ENCODE measurements around the gene ASPHD1. TPM values are rescaled to one million over a fixed set of nuclear protein-coding genes. Genes with fewer than 3 reads are reported as not detected.
"Not testable (repeated sequence)": the region's sequence is repeated elsewhere in the genome, so short reads cannot be mapped to it uniquely, and the experiment has no call there.

The ASPHD1 gene
- total RNA-seq, 4 donors from 2014 or later: not detected

GRCh38 chr16:29883987-29884386, 16.3 kb upstream of the ASPHD1 start:
- WGBS, 2 donors: 57 to 86% methylated on average over 6 of the region's 6 CpGs
- H3K4me3 ChIP-seq (ENCODE audit: low read depth, poor library complexity, severe bottlenecking): no peak overlapping the region
- intact Hi-C loops (cut with DNase I; ENCODE audit: low total_unique reads): no loop called here
- DNase-seq (ENCODE audit: low spot score in 2 of 2): no peak
- TF ChIP-seq POLR2A (IDR thresholded peaks at IDR 0.05): no peak

DNA sequence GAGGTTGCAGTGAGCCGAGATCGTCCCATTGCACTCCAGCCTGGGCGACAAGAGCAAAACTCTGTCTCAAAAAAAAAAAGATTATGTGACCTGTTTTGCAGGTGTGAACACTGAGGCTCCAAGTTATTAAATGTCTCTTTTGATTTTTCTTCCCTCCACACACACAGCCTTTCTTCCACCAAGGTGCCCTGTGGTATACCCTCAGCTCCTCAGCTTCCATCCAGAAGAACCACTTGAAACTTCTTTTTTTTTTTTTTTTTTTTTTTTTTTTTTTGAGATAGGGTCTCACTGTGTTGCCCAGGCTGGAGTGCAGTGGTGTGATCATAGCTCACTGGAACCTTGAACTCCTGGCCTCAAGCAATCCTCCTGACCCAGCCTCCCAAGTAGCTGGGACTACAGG, 10.9 kb upstream of the ASPHD1 start:
- WGBS, 2 donors: 93 to 94% methylated on average over 3 of the region's 3 CpGs
- intact Hi-C loops (cut with DNase I; ENCODE audit: low total_unique reads); H3K4me3 ChIP-seq (ENCODE audit: low read depth, poor library complexity, severe bottlenecking); DNase-seq (ENCODE audit: low spot score in 2 of 2): not testable (repeated sequence)

DNA sequence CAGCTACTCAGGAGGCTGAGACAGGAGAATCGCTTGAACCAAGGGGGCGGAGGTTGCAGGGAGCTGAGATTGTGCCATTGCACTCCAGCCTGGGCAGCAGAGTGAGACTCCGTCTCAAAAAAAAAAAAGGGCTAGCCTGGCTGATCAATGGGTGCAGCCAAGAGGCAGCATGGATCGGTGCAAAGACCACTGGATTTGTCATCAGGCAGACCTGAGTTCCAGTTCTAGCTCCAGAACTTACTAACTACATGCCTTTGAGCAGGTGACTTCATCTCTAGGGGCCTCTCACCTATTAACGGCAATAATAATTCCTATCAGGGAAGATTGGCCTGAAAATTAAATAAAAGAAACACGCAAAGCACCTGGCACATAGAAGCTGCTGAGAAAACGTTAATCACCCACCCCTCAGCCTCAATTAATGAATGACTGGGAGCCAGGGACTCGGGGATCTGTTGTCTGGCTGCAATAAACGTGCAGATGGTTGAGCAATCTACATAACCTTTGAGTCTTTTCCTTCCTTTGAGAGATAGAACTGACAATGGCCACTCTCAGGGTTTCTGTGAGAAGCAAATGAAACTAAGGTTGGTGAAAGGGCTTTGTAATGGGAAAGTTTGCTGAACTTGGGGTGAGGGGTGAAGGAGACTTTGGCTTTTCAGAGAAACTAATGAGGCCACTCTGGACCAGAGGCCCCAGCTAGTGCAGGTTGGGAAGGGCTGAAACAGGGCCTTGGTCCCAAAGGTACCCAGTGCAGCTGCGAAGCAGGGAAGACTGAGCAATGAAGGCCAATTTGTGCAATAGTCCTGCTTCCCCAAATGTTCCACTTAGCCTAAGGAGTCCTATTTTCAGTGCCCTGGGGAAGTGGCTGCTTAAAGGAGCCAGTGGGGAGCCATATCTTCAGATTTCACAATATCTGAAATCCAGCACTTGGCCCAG, 8.5 kb upstream of the ASPHD1 start:
- DNase-seq (ENCODE audit: low spot score in 2 of 2): no peak
- intact Hi-C loops (cut with DNase I; ENCODE audit: low total_unique reads): no loop called here
- TF ChIP-seq CTCF (IDR thresholded peaks at IDR 0.05) (no peak), POLR2A (IDR thresholded peaks at IDR 0.05) (no peak)
- H3K4me3 ChIP-seq (ENCODE audit: low read depth, poor library complexity, severe bottlenecking): no peak overlapping the region
- WGBS, 2 donors: 63 to 71% methylated on average over 10 of the region's 10 CpGs

DNA sequence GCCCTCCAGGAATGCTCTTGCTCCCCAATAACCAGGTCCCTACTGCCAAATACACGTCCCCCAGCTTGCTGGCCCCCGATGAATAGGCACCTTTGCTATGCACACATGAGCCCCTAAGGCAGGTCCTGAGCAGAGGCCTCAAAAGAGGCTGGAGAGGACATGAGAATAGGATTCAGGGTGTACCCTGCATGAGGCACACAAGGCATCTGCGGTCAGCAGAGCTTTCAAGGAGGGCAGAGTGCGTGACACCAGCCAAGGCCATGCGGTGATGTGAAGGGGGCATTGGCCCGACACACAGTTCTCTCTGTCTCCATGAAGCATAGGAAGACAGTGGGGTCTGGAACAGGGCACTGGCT, 7.9 kb upstream of the ASPHD1 start:
- no peak for TF ChIP-seq POLR2A (IDR thresholded peaks at IDR 0.05)
- no peak for TF ChIP-seq CTCF (IDR thresholded peaks at IDR 0.05)
- intact Hi-C loops (cut with DNase I; ENCODE audit: low total_unique reads): no loop called here
- no peak overlapping the region for H3K4me3 ChIP-seq (ENCODE audit: low read depth, poor library complexity, severe bottlenecking)
- no peak for DNase-seq (ENCODE audit: low spot score in 2 of 2)
- 89 to 92% methylated on average over 6 of the region's 6 CpGs for WGBS, 2 donors

DNA sequence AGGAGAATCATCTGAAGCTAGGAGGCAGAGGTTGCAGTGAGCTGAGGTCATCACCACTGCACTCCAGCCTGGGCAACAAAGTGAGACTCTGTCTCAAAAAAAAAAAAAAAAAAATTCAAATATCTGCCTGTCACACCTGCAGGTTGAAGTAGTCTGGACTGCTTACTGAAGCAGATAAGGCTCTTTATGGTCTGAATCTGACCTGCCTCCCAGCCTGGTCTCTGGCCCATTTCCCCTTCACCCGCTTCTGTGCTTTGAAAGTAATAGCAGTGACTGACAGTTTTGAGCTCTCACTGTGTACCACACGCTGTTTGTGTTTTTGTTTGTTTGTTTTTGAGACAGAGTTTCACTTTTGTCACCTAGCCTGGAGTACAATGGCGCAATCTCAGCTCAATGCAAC, 6.7 kb upstream of the ASPHD1 start:
- no peak for DNase-seq (ENCODE audit: low spot score in 2 of 2)
- no peak overlapping the region for H3K4me3 ChIP-seq (ENCODE audit: low read depth, poor library complexity, severe bottlenecking)
- TF ChIP-seq CTCF (IDR thresholded peaks at IDR 0.05) (no peak), POLR2A (IDR thresholded peaks at IDR 0.05) (no peak)
- 88 to 95% methylated on average over 3 of the region's 3 CpGs for WGBS, 2 donors
- intact Hi-C loops (cut with DNase I; ENCODE audit: low total_unique reads): no loop called here

- WGBS, 2 donors: 72 to 80% methylated on average over 4 of the region's 4 CpGs
- intact Hi-C loops (cut with DNase I; ENCODE audit: low total_unique reads): no loop called here
- no peak for DNase-seq (ENCODE audit: low spot score in 2 of 2)
Measured at GRCh38 chr16:29894352-29894751, 5.9 kb upstream of the ASPHD1 start.

More at GRCh38 chr16:29894352-29894751, 5.9 kb upstream of the ASPHD1 start:
- TF ChIP-seq POLR2A (IDR thresholded peaks at IDR 0.05) (no peak), CTCF (IDR thresholded peaks at IDR 0.05) (no peak)
- H3K4me3 ChIP-seq (ENCODE audit: low read depth, poor library complexity, severe bottlenecking): no peak overlapping the region

Measured in lower leg skin (tissue), 4 donors.